HEK293T (cell line): ENCODE measurements around the gene SLC8B1.

Experiments
- CTCF ChIA-PET: fragments of 350-600 bp; formaldehyde crosslinking; extraction: SDS; loops from one replicate; lab custom pipeline; 2021; ENCODE audit warnings: antibody characterized with exemption, inconsistent platforms; lab: Yijun Ruan, JAX
- POLR2A ChIA-PET: fragments of 350-600 bp; formaldehyde crosslinking; extraction: SDS; loops from one replicate; lab custom pipeline; 2020; ENCODE audit warnings: antibody characterized with exemption, inconsistent platforms; lab: Yijun Ruan, JAX
- DNase-seq: peaks from one replicate; pipeline ENCODE4 v3.0.0; 2012; ENCODE audit warnings: mixed read lengths; ENCODE audit errors: extremely low spot score
- ARNT ChIP-seq: fragments of 450-650 bp; IDR thresholded peaks from 2 replicates; pipeline ENCODE4 v1.6.1; 2017; ENCODE audit warnings: mild to moderate bottlenecking
- BHLHE40 ChIP-seq: fragments of 450-650 bp; IDR thresholded peaks from 2 replicates; pipeline ENCODE4 v1.6.1; 2016; ENCODE audit warnings: mild to moderate bottlenecking, moderate library complexity, borderline replicate concordance
- CTBP1 ChIP-seq: fragments of 450-650 bp; IDR thresholded peaks from 2 replicates; pipeline ENCODE4 v1.6.1; 2016; ENCODE audit warnings: borderline replicate concordance
- ELF4 ChIP-seq: fragments of 450-650 bp; IDR thresholded peaks from 2 replicates; pipeline ENCODE4 v1.6.1; 2017; ENCODE audit warnings: antibody characterized with exemption
- FOXA1 ChIP-seq: fragments of 450-650 bp; IDR thresholded peaks from 2 replicates; pipeline ENCODE4 v1.6.1; 2016; ENCODE audit warnings: mild to moderate bottlenecking
- FOXK2 ChIP-seq: fragments of 450-650 bp; IDR thresholded peaks from 2 replicates; pipeline ENCODE4 v1.6.1; 2016; ENCODE audit warnings: mild to moderate bottlenecking
- FOXM1 ChIP-seq: fragments of 450-650 bp; IDR thresholded peaks from 2 replicates; pipeline ENCODE4 v1.6.1; 2017; ENCODE audit warnings: mild to moderate bottlenecking, borderline replicate concordance
- HDGF ChIP-seq: fragments of 450-650 bp; IDR thresholded peaks from 2 replicates; pipeline ENCODE4 v1.6.1; 2017; ENCODE audit warnings: antibody characterized with exemption, borderline replicate concordance
- L3MBTL2 ChIP-seq: fragments of 450-650 bp; conservative IDR thresholded peaks from 2 replicates; pipeline ENCODE4 v1.6.1; 2016; ENCODE audit warnings: mild to moderate bottlenecking
- LEF1 ChIP-seq: fragments of 450-650 bp; IDR thresholded peaks from 2 replicates; pipeline ENCODE4 v1.6.1; 2017; ENCODE audit warnings: mild to moderate bottlenecking, borderline replicate concordance
- NFRKB ChIP-seq: fragments of 450-650 bp; IDR thresholded peaks from 2 replicates; pipeline ENCODE4 v1.6.1; 2016; ENCODE audit warnings: mild to moderate bottlenecking, moderate library complexity
- PKNOX1 ChIP-seq: fragments of 450-650 bp; IDR thresholded peaks from 2 replicates; pipeline ENCODE4 v1.6.1; 2016
- SP1 ChIP-seq: fragments of 450-650 bp; IDR thresholded peaks from 2 replicates; pipeline ENCODE4 v1.6.1; 2017
- SUZ12 ChIP-seq: fragments of 450-650 bp; IDR thresholded peaks from 2 replicates; pipeline ENCODE4 v1.6.1; 2016; ENCODE audit warnings: mild to moderate bottlenecking
- TARDBP ChIP-seq: fragments of 450-650 bp; IDR thresholded peaks from 2 replicates; pipeline ENCODE4 v1.6.1; 2016
- ZNF384 ChIP-seq: fragments of 450-650 bp; IDR thresholded peaks from 2 replicates; pipeline ENCODE4 v1.6.1; 2016

The SLC8B1 gene

GRCh38 chr12:113347107-113347506 is 12.2 kb upstream of the SLC8B1 start:
- TF ChIP-seq ZNF384 (no peak), PKNOX1 (no peak), CTBP1 (no peak), NFRKB (no peak), FOXA1 (no peak), HDGF (no peak), L3MBTL2 (no peak), LEF1 (no peak), FOXM1 (no peak), FOXK2 (no peak), SUZ12 (no peak), ARNT (no peak), SP1 (no peak), ELF4 (no peak), TARDBP (no peak), BHLHE40 (no peak)
- CTCF ChIA-PET: interaction anchor here (0.7 kb wide), 1 partner anchor 399 kb away, joined by 3 read pairs; no protein-coding TSS in a partner anchor
- no peak for DNase-seq
- POLR2A ChIA-PET: no interaction called here

- TF ChIP-seq BHLHE40: no peak
- TF ChIP-seq PKNOX1: no peak
- no peak for TF ChIP-seq TARDBP
- TF ChIP-seq HDGF: no peak
- no peak for TF ChIP-seq ZNF384
- no peak for TF ChIP-seq NFRKB
- TF ChIP-seq L3MBTL2: no peak
- TF ChIP-seq CTBP1: no peak
- TF ChIP-seq SUZ12: no peak
- ChIA-PET CTCF (no interaction called here), POLR2A (no interaction called here)
- DNase-seq: no peak
Observed at GRCh38 chr12:113346353-113346752, 11.4 kb upstream of the SLC8B1 start.

GRCh38 chr12:113345318-113345717 is 10.4 kb upstream of the SLC8B1 start:
- DNase-seq: no peak
- ChIA-PET POLR2A (no interaction called here), CTCF (no interaction called here)
- TF ChIP-seq LEF1 (no peak), SUZ12 (no peak), TARDBP (no peak), ZNF384 (no peak), BHLHE40 (no peak), NFRKB (no peak), CTBP1 (no peak), ELF4 (no peak), HDGF (no peak), PKNOX1 (no peak), FOXM1 (no peak), ARNT (no peak), L3MBTL2 (no peak), FOXK2 (no peak), SP1 (no peak), FOXA1 (no peak)

GRCh38 chr12:113341535-113341934 is 6.6 kb upstream of the SLC8B1 start:
- TF ChIP-seq FOXA1 (no peak), FOXK2 (no peak), HDGF (no peak), ZNF384 (no peak), SUZ12 (no peak), BHLHE40 (no peak), FOXM1 (no peak), ARNT (no peak), PKNOX1 (no peak)
- ChIA-PET CTCF (no interaction called here), POLR2A (no interaction called here)
- DNase-seq: no peak

- DNase-seq: no peak
- CTCF ChIA-PET: no interaction called here
- no peak for TF ChIP-seq SUZ12
- no peak for TF ChIP-seq CTBP1
- TF ChIP-seq TARDBP: no peak
- no peak for TF ChIP-seq FOXA1
- no peak for TF ChIP-seq FOXK2
- TF ChIP-seq HDGF: no peak
- TF ChIP-seq LEF1: no peak
- TF ChIP-seq FOXM1: no peak
- no peak for TF ChIP-seq ARNT
- no peak for TF ChIP-seq ELF4
- POLR2A ChIA-PET: no interaction called here
Observed at GRCh38 chr12:113340061-113340460, 5.2 kb upstream of the SLC8B1 start.

- TF ChIP-seq ZNF384 (no peak), FOXK2 (no peak), HDGF (no peak), CTBP1 (no peak), L3MBTL2 (no peak), FOXM1 (no peak), NFRKB (no peak), SP1 (no peak), TARDBP (no peak), ELF4 (no peak), BHLHE40 (no peak), PKNOX1 (no peak), SUZ12 (no peak), FOXA1 (no peak), LEF1 (no peak), ARNT (no peak)
- ChIA-PET POLR2A (no interaction called here), CTCF (no interaction called here)
- DNase-seq: no peak
Observed at GRCh38 chr12:113339540-113339939, 4.6 kb upstream of the SLC8B1 start.
